Activated CD8-positive, alpha-beta memory T cell treated with anti-CD3 and anti-CD28 coated beads, Interleukin-2, amount 50 U/mL, for 24 hours (primary cell): ENCODE data around the gene FAM53A.
"Not testable (repeated sequence)": the region's sequence is repeated elsewhere in the genome, so short reads cannot be mapped to it uniquely, and the experiment has no call there.

ENCODE experiments used
- DNase-seq: peaks from one replicate; pipeline ENCODE4 v3.0.0-alpha.2; 2020; ENCODE audit errors: extremely low read depth

FAM53A gene

GRCh38 chr4:1607436-1608195, 76.5 kb downstream of the FAM53A start:
- not testable (repeated sequence) for DNase-seq

GRCh38 chr4:1604706-1605205, 79.4 kb downstream of the FAM53A start:
- no peak for DNase-seq

- no peak for DNase-seq
These were observed 79.9 kb downstream of the FAM53A start for GRCh38 chr4:1604181-1604705.

- DNase-seq = no peak
These were observed 80.5 kb downstream of the FAM53A start for GRCh38 chr4:1603413-1604135.

- DNase-seq = no peak
These were observed 81.3 kb downstream of the FAM53A start for GRCh38 chr4:1602655-1603412.

GRCh38 chr4:1601852-1602654, 82.1 kb downstream of the FAM53A start:
- DNase-seq = no peak

GRCh38 chr4:1601533-1601835, 82.6 kb downstream of the FAM53A start:
- no peak for DNase-seq

- no peak for DNase-seq
These were observed 83.1 kb downstream of the FAM53A start for GRCh38 chr4:1600811-1601532.

- DNase-seq = no peak
These were observed 83.8 kb downstream of the FAM53A start for GRCh38 chr4:1600211-1600780.

- DNase-seq = no peak
These were observed 84.5 kb downstream of the FAM53A start for GRCh38 chr4:1599491-1600210.

GRCh38 chr4:1599026-1599481, 85.1 kb downstream of the FAM53A start:
- DNase-seq = no peak

- DNase-seq = no peak
These were observed 85.7 kb downstream of the FAM53A start for GRCh38 chr4:1598206-1599025.

GRCh38 chr4:1597021-1597931, 86.8 kb downstream of the FAM53A start:
- DNase-seq = no peak

GRCh38 chr4:1596393-1596792, 87.7 kb downstream of the FAM53A start:
- no peak for DNase-seq

GRCh38 chr4:1595789-1596325, 88.3 kb downstream of the FAM53A start:
- DNase-seq = no peak

- no peak for DNase-seq
These were observed 89.0 kb downstream of the FAM53A start for GRCh38 chr4:1594871-1595788.
